Stomach (tissue), 4 donors: ENCODE data around the gene BORCS6.

Experiments used
- POLR2A ChIP-seq, 4 donors: fragments of 450-650 bp; IDR thresholded peaks; one replicate each; pipeline ENCODE4 v1.6.1; 2016; ENCODE audit warnings: antibody characterized with exemption in 4 of 4, control low read depth in 2 of 4, mild to moderate bottlenecking in 1 of 4, moderate library complexity in 1 of 4
- TF ChIP-seq, protein P1 (sequence below), 7 experiments: fragments of 450-650 bp in 4 of 7; fragments of 200-600 bp in 3 of 7; sonication (generic) in 3 of 7; IDR thresholded peaks; one replicate each; pipeline ENCODE4 v1.5.1; 2016 to 2019; ENCODE audit warnings: antibody characterized with exemption in 7 of 7, control low read depth in 2 of 7, mild to moderate bottlenecking in 1 of 7

DNA sequence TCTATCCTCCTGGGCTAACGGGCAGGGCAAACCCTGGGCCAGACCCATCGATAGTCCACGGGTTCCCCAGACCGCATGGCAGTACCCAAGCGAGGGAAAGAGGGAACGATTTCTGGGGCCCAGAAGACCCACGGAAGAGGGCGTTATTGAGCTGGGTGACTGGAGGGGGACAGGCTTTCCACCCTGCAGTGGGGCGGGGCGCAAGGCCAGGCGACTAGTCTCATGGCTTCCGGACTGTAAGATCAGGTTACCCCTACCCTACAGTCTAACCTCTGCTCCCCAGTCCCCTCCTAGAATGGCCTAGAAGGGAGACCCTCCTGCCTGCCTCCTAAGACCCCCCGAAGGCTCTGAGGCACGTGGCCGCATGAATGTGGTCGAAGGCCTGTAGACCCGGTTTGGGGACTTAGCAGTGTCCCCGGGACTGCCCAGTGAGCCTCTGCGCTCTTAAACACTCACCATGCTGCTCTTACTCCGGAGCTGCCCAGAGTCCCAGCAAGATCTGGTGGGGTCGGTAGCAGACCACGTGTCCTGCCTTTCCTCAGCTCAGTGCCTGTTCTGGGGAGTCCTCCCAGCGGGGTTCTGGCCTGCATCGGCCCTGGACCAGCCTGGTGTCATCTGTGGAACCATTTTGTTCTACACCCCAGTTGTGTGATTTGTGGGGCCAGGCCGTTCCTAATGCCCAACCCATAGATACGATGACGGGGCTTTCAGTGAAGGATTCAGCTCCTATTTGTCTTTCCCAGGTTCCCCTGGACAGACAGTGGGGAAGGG, 33.6 kb upstream of the BORCS6 start:
- TF ChIP-seq POLR2A (IDR thresholded peaks at IDR 0.05): no peak
- TF ChIP-seq, protein P1, sequence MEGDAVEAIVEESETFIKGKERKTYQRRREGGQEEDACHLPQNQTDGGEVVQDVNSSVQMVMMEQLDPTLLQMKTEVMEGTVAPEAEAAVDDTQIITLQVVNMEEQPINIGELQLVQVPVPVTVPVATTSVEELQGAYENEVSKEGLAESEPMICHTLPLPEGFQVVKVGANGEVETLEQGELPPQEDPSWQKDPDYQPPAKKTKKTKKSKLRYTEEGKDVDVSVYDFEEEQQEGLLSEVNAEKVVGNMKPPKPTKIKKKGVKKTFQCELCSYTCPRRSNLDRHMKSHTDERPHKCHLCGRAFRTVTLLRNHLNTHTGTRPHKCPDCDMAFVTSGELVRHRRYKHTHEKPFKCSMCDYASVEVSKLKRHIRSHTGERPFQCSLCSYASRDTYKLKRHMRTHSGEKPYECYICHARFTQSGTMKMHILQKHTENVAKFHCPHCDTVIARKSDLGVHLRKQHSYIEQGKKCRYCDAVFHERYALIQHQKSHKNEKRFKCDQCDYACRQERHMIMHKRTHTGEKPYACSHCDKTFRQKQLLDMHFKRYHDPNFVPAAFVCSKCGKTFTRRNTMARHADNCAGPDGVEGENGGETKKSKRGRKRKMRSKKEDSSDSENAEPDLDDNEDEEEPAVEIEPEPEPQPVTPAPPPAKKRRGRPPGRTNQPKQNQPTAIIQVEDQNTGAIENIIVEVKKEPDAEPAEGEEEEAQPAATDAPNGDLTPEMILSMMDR (IDR thresholded peaks at IDR 0.05): no peak
